HG02870 (cell line): ENCODE measurements around the gene PTPRK.
"Not testable (repeated sequence)": the region's sequence is repeated elsewhere in the genome, so short reads cannot be mapped to it uniquely, and the experiment has no call there.

Source experiments
- ATAC-seq: cut with Tn5 transposase; IDR thresholded peaks from one replicate; pipeline ENCODE4 v1.9.1; 2021; ENCODE audit warnings: mild to moderate bottlenecking, moderate library complexity; ENCODE audit not compliant: unreplicated experiment

The PTPRK gene

DNA sequence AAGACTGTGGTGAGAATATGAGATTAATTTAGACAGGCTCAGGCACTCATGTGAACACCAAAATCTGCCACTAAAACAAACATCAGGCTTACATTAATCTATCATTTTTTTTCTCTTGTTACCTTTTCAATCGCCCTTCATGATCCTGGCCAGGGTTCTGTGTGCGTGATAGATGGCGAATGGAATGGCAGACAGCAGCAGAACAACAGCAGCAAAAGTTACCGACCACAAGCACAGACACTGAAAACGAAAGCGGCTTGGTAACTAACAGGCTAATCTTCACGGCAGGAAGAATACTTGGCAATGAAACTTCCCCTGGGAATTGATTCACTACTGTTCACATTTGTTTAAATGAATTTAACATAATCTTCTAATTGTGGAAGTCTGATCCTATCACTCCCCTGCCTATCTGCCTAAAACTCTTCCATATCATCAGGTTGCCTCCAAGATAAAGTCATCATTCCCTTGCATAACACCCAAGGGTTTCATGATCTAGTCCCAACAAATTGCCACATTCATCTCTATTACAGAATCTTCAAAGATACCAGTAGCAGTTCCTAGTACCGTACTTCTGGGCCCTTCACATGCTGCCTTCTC, 28.7 kb downstream of the PTPRK start:
- peak; percentile 67 for ATAC-seq

DNA sequence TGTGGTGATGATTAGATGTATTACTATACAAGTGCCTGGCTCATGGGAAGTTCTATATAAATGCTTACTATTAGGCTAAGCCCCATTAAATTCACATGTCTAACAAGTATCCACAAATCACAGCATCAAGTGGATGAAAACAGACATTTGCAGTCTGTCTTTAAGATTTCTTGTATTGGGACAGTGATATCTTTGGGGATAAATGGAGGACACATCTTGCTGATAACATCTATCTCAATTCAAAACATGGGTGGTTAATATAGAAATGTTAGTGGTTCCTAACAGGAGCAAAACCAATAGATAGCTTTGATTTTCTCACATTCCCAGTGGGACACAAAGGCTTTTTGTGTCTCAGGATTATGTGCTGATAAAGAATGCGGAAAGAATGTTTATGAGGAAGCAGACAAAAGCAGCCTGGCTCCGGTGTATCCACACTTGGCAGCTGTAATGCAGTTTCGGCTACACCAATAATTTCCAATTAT, 29.3 kb downstream of the PTPRK start:
- ATAC-seq: no peak

DNA sequence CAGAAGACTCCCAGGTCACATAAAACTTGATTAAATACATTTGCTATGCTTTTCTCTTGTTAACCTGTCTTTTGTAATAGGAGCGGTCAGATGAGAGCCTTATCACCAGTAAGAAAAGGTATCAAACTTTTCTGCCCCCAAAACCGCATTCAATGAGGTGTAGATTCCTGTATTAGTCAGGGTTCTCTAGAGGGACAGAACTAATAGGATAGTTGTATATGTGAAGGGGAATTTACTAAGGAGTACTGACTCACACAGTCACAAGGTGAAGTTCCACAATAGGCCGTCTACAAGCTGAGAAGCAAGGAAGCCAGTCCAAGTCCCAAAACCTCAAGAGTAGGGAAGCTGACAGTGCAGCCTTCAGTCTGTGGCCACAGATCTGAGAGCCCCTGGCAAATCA, 32.7 kb downstream of the PTPRK start:
- ATAC-seq: no peak

DNA sequence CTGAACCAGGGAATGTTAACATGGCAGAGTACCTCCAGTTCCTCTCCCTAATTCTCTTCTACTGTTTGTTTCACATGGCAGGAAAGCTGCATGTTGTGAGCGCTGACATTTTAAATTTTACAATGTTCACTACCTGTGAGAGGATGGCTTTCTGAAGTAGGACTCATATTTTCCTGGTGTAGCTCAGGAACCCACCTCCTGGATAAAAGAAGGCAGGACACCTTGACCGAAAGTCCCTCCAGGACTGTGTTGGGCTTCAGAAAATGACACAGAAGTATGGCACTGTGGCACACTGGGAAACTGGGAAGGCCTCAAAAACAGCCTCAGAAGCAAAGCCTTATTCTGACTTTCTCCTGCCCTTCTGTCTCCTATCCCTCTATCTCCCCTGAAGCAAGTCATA, 33.3 kb downstream of the PTPRK start:
- ATAC-seq: no peak

DNA sequence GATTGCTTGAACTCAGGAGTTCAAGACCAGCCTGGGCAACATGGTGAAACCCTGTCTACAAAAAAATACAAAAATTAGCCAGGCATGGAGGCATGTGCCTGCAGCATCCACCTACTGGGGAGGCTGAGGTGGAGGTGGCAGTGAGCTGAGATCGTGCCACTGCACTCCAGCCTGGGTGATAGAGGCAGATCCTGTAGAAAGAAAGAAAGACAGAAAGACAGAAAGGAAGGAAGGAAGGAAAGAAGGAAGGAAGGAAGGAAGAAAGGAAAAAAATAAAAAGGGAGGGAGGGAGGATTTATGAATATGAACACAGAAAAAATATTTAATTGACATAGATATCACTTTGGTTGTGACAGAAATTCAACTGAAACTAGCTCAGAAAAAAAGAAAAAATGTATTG, 33.8 kb downstream of the PTPRK start:
- not testable (repeated sequence) for ATAC-seq

DNA sequence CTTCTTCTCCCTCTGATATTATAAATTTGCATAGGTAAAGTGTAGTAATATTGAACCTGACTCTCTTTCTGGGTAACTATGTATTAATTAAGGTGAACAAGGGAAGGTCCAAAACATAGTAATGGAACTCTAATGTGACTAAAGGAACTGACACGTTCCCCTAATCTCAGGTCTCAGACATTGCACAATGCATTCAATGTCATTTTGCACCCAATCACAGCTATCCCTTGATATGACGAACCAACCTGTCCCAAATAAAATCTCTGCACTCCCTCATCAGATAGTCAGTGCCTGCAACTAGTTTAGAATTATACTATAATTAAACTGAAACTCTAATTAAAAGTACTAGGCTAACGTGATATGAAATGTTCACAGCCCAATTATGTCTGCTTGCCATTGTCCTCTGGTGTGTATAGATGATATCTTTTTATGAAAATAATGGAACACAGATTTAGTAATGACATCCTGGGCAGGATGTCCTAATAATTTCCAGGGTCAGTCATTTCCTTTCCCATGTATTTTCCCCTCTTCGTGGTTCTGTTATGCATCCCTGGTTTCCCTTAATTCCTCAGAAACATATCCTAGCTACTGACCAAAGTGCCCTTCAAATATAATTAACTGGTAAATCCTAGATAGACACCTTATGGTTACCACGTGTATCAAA, 36.8 kb downstream of the PTPRK start:
- no peak for ATAC-seq

DNA sequence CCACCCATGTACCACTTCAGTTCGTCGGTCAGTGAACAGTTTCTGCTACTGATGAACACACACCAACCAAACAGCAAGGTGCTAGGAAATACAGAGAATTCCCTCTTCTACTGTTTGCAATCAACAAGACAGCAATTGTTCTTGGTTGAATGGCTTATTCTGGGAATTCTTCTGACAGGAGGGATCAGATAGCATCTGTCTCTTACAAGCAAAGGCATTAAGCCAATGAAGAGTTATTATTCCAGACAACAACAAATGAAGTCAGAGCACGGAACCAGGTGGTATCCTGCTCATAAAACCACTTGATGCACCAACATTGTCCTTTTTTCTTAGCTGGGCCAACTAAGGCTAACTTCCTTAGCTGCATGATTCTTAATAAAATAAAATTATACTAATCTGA, 37.8 kb downstream of the PTPRK start:
- ATAC-seq: no peak

DNA sequence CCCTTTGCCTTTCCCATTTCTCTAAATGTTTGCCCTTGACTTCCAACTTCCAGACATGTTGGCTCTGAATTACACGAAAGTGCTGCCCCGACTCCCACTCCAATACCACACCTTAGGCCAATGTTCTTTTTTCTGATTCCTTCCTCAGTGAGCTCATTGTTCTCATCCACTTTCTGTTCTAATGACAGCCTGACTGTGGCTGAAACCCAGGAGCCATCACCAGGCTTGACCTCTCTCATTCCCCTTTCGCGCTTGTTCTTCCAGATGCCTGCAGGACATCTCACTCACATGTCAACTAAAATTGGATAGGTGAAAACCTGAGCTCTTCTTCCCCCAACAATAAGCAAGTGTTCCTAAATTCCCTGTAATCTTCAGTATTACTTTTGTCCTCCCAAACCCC, 40.4 kb downstream of the PTPRK start:
- no peak for ATAC-seq

DNA sequence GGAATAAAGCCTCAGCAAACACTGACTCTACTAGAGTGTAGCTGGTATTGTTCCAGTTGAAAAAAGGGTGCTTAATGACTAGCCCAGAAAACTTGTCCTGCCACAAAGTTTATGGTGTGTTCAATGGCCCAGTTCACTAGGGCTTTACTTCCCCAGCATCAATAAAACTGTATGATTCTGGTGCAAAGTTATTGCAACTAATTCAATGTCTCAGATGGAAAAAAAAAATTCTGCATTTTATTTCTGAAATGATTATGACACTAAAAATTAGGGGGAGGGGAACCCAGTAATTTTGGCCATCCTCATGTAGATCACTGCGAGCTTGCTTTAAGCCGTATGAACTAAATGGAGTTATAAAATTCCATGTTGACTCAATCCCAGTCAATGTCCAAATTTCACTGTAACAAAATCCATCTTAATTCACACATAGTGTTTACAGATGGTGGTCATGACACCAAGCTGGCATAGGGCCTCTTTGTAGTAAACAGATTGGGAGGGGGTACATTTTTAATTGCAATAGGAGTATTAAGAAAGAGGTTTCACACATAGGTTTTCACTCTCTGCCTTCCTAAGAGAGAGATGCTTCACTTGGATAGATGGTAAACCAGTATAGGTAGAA, 41.2 kb downstream of the PTPRK start:
- no peak for ATAC-seq

DNA sequence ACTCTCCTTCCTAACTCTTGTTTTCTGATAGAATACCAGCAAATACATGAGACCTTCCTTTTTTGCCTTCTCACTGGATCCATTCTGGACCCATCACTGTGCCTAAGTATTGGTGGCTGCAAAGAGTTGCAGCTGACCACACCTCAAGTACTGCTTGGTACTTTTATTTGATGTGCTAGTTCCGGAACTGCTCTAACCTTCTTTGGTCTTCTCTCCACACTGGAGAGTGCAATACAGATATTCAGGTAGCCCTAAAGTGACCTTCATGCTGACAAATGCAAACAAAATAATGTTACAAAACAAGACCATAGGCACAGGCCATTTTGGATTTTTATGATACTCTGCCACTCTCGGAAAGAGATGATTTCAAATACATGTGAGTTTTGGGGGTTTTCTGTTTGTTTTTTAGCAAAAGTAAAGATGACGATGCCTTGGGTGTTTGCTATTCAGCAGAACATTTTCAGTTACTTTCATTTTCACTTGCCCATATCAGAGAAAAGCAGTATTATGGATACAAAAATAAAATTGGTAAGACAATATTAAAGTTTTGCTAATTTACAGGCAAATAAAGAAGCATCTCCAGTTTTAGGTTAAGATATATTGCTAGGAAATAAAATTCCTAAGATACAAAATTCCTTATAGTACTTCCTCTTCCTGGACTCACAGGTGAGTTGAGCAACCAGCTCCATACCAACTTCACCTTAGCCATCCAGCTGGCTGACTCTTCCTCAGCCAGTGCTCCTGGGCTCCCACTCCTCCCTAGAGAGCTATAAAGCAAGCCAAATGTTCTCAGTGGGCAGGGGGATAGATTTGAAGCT, 42.0 kb downstream of the PTPRK start:
- no peak for ATAC-seq

DNA sequence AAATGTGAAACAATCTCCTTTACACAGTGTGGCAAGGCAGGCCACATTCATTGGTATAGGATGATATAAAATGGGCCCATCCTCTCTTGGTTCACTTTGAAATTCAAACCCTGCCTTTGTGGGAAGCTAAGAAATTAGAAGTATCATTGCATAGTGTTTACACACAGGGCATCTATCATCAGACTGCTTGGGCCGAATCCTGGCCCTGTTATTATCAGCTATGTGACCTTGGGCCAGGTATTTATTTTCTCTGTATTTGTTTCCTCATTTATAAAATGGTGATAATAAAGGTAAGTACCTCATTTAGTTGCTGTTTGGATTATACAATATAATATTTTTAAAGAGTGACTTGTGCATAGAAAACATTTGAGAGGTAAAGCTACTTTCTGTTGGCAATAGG, 45.5 kb downstream of the PTPRK start:
- ATAC-seq: no peak

DNA sequence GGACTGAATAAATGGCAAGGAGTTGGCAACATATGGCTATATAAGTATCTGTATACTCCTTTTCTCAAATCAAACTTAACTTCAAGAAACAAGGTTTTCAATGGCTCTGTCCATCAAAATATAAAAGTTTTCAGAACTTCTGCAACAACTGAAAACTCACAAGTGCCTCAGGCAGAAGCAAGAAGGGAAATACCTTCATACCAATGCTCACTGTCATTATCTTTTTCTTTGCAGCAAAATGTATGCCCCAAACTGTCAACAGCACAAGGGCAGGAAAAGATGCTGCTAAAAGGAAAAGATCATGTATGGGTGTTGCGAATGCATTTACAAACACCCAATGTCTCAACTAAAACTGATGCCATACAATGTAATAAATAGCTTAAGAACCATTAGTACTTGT, 45.9 kb downstream of the PTPRK start:
- no peak for ATAC-seq

DNA sequence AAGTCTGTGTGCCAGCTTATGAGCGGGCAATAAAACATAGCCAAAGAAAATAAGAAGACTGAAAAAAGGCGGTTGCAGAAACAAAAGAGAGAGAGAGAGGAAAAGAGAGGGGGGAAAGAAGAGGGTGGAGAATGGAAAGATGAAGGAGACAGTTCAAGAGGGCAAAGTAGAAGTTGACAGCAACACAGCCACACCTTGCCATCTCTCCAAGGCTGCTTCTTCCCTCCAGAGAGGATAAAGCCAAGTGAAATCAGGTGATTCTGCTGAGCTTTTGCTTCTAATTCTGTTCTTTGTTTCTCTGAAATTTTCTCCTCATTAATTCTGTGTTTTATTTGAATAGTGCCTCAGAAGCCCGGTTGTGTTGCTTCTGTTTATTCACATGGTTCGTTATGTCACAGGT, 48.5 kb downstream of the PTPRK start:
- no peak for ATAC-seq

DNA sequence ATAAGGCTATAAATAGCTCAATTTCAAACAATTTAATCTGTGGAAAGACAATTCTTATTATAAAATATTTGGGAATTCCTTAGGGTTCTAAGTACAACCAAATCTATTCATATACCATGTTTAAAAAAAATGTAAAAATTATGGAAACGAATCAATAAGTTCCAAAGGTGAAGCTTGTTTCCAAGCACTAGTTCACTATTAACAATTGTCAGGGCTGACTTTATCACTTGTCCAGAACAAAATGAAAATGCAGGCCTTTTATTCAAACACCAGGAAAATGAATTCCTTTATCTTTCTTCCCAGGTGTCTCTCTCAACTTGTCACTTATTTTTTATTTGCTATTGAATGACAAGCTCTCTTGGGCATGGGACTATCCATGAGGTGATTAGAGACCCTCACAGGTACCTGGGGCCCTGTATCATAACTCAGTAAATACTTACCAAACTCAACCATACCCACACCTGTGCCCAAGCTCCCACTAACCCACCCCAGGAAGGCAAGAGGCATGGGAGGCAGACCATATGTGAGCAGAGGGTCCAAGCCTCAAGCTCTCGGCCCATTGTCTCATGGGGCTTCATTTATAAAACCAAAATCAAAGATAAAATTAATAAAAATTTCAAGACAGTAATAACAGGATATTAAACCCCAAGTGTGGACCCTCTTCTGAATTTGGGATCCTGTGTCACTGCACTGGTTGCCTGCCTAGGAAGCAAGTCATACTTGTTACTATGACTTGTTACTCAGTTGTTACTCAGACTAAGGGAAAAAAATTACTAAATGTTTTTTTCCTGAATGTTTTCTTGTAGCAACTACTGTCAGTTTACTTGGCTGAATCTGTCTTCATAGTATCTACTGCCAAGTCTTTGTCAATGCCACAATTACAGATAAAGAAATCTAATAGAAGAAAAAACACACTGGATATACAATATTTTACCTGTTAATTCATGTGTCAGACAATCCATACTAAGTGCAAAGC, 54.7 kb downstream of the PTPRK start:
- ATAC-seq: no peak

DNA sequence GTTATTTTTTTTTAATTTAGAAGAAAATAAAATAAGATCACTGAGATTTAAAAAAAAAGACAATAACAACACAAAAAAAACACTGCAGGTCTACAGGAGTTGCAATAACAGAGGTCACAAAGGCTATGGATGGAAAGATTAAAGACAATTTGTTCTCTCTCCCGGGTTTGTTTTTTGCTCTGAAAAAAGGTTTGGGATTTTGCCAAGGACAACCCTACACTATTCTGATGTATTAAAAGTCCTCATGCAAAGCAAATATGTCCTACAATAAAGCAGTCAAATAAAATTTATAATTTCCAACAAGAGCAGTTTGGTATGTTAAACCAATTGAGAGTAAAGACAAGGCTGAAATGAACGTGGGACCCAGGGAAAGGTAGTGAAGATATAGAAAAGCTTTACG, 55.6 kb downstream of the PTPRK start:
- no peak for ATAC-seq

DNA sequence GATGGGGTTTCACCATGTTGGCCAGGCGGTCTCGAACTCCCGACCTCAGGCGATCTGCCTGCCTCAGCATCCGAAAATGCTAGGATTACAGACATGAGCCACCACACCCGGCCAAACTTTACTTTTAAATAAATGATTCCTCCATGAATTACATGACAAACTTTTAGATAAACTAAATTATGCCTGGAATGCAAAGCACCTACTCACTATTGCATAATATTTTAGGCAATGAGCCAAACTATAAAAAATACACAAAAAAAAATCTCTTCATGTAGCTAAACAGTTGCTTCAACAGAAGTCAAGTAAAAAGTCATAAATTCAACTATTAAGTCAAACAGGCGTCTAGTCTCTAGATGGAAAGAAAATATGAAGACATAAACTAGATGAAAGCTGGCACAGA, 56.5 kb downstream of the PTPRK start:
- no peak for ATAC-seq

DNA sequence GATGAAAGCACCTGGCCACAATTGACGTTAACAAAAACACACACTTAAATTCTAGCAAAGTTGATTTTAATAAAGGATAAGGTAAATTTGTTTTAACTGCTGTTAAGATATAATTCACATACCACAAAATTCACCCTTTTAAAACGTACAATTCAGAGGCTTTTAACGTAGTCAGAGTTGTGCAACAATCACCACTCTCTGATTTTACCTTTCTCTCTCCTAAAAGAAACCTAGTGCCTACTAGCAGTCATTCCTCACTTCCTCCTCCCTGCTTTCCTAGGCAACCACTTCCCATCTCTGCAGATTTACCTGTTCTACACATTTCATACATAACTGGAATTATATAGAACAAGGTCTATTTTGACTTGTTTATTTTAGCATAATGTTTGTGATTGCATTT, 58.9 kb downstream of the PTPRK start:
- no peak for ATAC-seq

DNA sequence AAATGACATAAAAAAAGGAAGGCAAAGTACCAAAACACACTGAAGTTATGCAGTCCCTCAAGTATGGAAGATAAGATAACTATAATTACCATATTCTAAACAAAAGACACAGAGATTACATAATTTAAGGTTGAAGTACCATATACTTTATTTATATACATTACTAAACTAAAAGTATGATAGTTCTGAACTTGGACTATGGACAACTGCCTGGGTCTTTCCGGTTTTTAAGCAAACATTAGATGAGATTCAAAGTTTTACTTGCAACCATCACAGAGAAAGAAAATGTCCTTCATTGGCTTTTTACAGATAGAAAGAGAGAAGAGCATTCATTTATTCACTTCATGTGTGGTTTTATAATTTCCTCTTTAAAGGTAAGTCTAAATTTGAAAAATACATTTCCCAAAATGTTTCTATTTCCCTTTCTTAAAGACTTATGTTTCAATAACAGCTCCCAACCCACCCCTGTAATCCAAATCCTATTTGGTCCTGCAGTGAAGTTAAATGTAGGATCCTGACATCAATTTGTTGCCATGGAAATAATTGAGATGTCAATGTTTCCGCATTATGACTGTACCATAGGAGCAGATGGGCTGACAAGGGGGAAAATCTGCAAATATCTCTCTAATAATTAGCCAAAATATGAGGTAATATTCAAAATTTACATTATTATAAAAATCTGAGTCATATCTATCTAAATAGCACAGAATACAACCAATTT, 63.7 kb downstream of the PTPRK start:
- no peak for ATAC-seq

DNA sequence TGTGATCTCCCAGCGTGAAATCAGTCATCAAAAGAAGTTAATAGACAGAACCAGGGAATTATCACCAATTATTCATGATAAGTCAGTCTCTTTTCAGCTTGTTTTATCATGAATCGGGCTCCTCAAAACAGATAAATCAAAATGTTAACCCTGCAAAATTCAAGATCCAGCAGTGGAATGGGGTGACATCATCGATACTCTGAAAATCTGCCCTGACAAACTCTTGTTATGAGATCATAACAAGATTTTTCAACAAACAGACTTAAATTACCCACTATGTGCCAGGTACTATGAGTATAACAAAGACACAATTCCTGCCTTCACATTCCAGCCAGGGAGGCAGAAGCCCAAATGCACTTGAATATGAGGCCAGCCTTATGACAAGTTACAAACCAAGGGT, 64.4 kb downstream of the PTPRK start:
- ATAC-seq: no peak

DNA sequence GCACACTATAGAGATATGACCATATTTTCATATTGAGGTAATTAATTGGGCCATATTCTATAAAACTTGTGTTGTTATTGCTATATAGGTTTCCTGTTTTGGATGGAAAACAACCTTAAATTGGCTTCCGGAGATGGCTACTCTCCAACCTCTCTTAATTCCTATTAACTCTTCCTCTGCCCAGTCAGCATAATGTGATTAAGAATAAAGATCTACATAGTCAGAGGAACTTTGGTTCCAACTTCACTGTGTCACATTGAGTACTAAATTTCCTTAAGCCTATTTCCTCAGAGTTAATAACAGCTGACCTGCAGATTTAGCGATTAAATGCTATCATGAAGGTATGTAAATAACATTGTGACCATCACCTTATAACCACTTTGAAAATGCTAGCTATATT, 67.7 kb downstream of the PTPRK start:
- no peak for ATAC-seq
